ENCODE results near the gene CPSF2. TPM values are rescaled to one million over a fixed set of nuclear protein-coding genes. Genes with fewer than 3 reads are reported as not detected.

The CPSF2 gene
- total and polyA plus RNA-seq, 4 donors, result 9.6 to 19.4 (median 14.2) TPM

GRCh38 chr14:92105073-92105892 is 16.5 kb upstream of the CPSF2 start:
- H3K9ac ChIP-seq (ENCODE audit: low read depth in 1 of 2, low read length in 2 of 2), result peak overlapping the region; percentile 70 to 94
- TF ChIP-seq SP1 (IDR thresholded peaks at IDR 0.05) (peak; percentile 2), RAD21 (IDR thresholded peaks at IDR 0.05) (peak in 1 of 2 donors; percentile 2), RXRA (IDR thresholded peaks at IDR 0.05) (peak in 1 of 2 donors; percentile 3), YY1 (IDR thresholded peaks at IDR 0.05) (peak; percentile 7), EGR1 (IDR thresholded peaks at IDR 0.05; ENCODE audit: low read depth in 2 of 2) (no peak), ZBTB33 (IDR thresholded peaks at IDR 0.05) (no peak), NR2F2 (IDR thresholded peaks at IDR 0.05) (no peak)
- no peak for DNase-seq (ENCODE audit: low spot score)
- no peaks in the 10 kb centered on the region for H3K36me3 ChIP-seq (ENCODE audit: control insufficient read depth in 4 of 4, insufficient read depth in 3 of 4, low read depth in 1 of 4, low read length in 3 of 4)
- H3K27me3 ChIP-seq (ENCODE audit: control insufficient read depth in 4 of 4, insufficient read depth in 4 of 4, low read length in 3 of 4), result no peaks in the 10 kb centered on the region
- peak overlapping the region; percentile 89 to 94 (median 92) for H3K4me3 ChIP-seq (ENCODE audit: low read depth in 1 of 3, low read length in 3 of 3)
- H3K9me3 ChIP-seq (ENCODE audit: control insufficient read depth in 4 of 4, low read length in 3 of 4), result no peaks in the 10 kb centered on the region
- 54% methylated on average over 16 of the region's 16 CpGs for WGBS
- H3K27ac ChIP-seq (ENCODE audit: low read depth in 1 of 2, low read length in 2 of 2), result peak overlapping the region; percentile 83 to 93
- H3K4me1 ChIP-seq (ENCODE audit: control insufficient read depth in 4 of 4, insufficient read depth in 4 of 4, low read length in 3 of 4), result peaks cover 0 to 13% (median 5%) of the 10 kb centered on the region in 4 donors

GRCh38 chr14:92105893-92106142 is 16.0 kb upstream of the CPSF2 start:
- H3K36me3 ChIP-seq (ENCODE audit: control insufficient read depth in 4 of 4, insufficient read depth in 3 of 4, low read depth in 1 of 4, low read length in 3 of 4), result no peaks in the 10 kb centered on the region
- peak overlapping the region; percentile 83 to 93 for H3K27ac ChIP-seq (ENCODE audit: low read depth in 1 of 2, low read length in 2 of 2)
- TF ChIP-seq NR2F2 (IDR thresholded peaks at IDR 0.05) (peak; percentile 59), YY1 (IDR thresholded peaks at IDR 0.05) (peak; percentile 10), ZBTB33 (IDR thresholded peaks at IDR 0.05) (no peak)
- peak overlapping the region; percentile 89 to 94 (median 92) for H3K4me3 ChIP-seq (ENCODE audit: low read depth in 1 of 3, low read length in 3 of 3)
- peak overlapping the region; percentile 70 to 94 for H3K9ac ChIP-seq (ENCODE audit: low read depth in 1 of 2, low read length in 2 of 2)
- DNase-seq (ENCODE audit: low spot score), result peak; percentile 49
- H3K4me1 ChIP-seq (ENCODE audit: control insufficient read depth in 4 of 4, insufficient read depth in 4 of 4, low read length in 3 of 4), result peaks cover 0 to 13% (median 5%) of the 10 kb centered on the region in 4 donors
- H3K27me3 ChIP-seq (ENCODE audit: control insufficient read depth in 4 of 4, insufficient read depth in 4 of 4, low read length in 3 of 4), result no peaks in the 10 kb centered on the region
- H3K9me3 ChIP-seq (ENCODE audit: control insufficient read depth in 4 of 4, low read length in 3 of 4), result no peaks in the 10 kb centered on the region
- WGBS, result 0% methylated on average over 10 of the region's 10 CpGs

GRCh38 chr14:92106143-92106926 is 15.4 kb upstream of the CPSF2 start, which contains the start of gene ATXN3:
Gene ATXN3 (minus strand): TSS chr14:92106582. CDS start chr14:92106552, 30 bp downstream.
- under 1% methylated on average over 66 of the region's 66 CpGs for WGBS
- Histone ChIP-seq H3K27ac (ENCODE audit: low read depth in 1 of 2, low read length in 2 of 2) (peak within 1 kb of the TSS; percentile 83 to 93), H3K4me1 (ENCODE audit: control insufficient read depth in 4 of 4, insufficient read depth in 4 of 4, low read length in 3 of 4) (peaks cover 0 to 13% (median 5%) of the 10 kb centered on the region in 4 donors)
- TF ChIP-seq FOXA1 (IDR thresholded peaks at IDR 0.05) (no peak), RXRA (IDR thresholded peaks at IDR 0.05) (peak in 1 of 2 donors; percentile 21), FOXA2 (IDR thresholded peaks at IDR 0.05) (peak; percentile 8), EGR1 (IDR thresholded peaks at IDR 0.05; ENCODE audit: low read depth in 2 of 2) (no peak), HNF4G (IDR thresholded peaks at IDR 0.05) (no peak), NR2F2 (IDR thresholded peaks at IDR 0.05) (no peak), GABPA (IDR thresholded peaks at IDR 0.05 in 1 of 2, conservative IDR thresholded peaks at IDR 0.05 in 1 of 2) (peak in 1 of 2 donors; percentile 36), YY1 (IDR thresholded peaks at IDR 0.05) (peak; percentile 22), MAX (IDR thresholded peaks at IDR 0.05) (peak; percentile 50), TAF1 (conservative IDR thresholded peaks at IDR 0.05) (no peak), ATF3 (IDR thresholded peaks at IDR 0.05) (no peak), REST (IDR thresholded peaks at IDR 0.05) (no peak)

More at GRCh38 chr14:92106143-92106926, 15.4 kb upstream of the CPSF2 start, which contains the start of gene ATXN3:
- H3K36me3 ChIP-seq (ENCODE audit: control insufficient read depth in 4 of 4, insufficient read depth in 3 of 4, low read depth in 1 of 4, low read length in 3 of 4), result no peaks in the 10 kb centered on the region
- peak; percentile 93 for DNase-seq (ENCODE audit: low spot score)
- no peaks in the 10 kb centered on the region for H3K27me3 ChIP-seq (ENCODE audit: control insufficient read depth in 4 of 4, insufficient read depth in 4 of 4, low read length in 3 of 4)
- H3K9me3 ChIP-seq (ENCODE audit: control insufficient read depth in 4 of 4, low read length in 3 of 4), result no peaks in the 10 kb centered on the region
- peak within 1 kb of the TSS; percentile 70 to 94 for H3K9ac ChIP-seq (ENCODE audit: low read depth in 1 of 2, low read length in 2 of 2)
- peak within 1 kb of the TSS; percentile 89 to 94 (median 92) for H3K4me3 ChIP-seq (ENCODE audit: low read depth in 1 of 3, low read length in 3 of 3)
